Measurements from ENCODE around the gene TOPBP1.

DNA sequence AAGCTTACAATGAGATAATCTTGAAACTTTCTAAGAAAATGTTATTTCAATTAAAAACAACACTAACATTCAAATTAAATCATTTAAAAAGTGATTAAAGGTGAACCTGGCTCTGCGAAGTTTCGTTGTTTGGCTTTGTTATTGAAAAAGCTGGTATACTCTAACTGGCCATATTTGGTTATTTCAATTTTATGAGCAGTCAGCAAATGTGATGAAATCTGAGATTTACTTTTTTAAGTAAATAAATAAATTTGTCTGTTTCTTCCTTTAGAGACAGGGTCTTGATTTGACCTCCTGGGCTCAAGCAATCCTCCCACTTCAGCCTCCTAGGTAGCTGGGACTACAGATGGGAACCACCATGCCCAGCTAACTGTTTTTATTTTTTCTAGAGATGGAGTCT is 50.2 kb downstream of the TOPBP1 start:
- TF ChIP-seq, protein P1, sequence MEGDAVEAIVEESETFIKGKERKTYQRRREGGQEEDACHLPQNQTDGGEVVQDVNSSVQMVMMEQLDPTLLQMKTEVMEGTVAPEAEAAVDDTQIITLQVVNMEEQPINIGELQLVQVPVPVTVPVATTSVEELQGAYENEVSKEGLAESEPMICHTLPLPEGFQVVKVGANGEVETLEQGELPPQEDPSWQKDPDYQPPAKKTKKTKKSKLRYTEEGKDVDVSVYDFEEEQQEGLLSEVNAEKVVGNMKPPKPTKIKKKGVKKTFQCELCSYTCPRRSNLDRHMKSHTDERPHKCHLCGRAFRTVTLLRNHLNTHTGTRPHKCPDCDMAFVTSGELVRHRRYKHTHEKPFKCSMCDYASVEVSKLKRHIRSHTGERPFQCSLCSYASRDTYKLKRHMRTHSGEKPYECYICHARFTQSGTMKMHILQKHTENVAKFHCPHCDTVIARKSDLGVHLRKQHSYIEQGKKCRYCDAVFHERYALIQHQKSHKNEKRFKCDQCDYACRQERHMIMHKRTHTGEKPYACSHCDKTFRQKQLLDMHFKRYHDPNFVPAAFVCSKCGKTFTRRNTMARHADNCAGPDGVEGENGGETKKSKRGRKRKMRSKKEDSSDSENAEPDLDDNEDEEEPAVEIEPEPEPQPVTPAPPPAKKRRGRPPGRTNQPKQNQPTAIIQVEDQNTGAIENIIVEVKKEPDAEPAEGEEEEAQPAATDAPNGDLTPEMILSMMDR (IDR thresholded peaks at IDR 0.05; ENCODE audit: insufficient read depth, low read depth, low read length), result no peak
- TF ChIP-seq EZH2 (IDR thresholded peaks at IDR 0.05; ENCODE audit: insufficient read depth, low read length), result no peak
